Suppressor macrophage (primary cell): ENCODE data around the gene TMTC1.
A peak's percentile ranks its signal among the peaks of the same experiment; 100 is the strongest.
"Not testable (repeated sequence)": the region's sequence is repeated elsewhere in the genome, so short reads cannot be mapped to it uniquely, and the experiment has no call there.

Source experiments
- DNase-seq, 4 experiments: peaks; one replicate each; pipeline ENCODE4 v3.0.0-alpha.2; 2020 to 2022

TMTC1 gene

DNA sequence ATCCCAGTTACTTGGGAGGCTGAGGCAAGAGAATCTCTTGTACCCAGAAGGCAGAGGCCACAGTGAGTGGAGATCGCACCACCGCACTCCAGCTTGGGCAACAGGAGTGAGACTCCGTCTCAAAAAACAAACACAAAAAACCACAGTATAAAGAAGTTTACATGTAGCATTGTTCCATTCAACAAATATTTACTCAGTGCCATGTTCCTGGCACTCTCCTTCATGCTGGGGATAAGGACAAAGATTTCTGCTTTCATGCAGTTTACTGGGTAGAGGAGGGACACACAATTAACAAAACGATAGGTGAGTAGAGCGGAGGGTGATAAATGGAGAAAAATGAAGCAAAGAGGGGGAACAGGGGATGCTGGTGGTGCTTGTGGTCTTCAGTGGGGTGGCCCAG is 218.0 kb downstream of the TMTC1 start:
- no peak for DNase-seq

GRCh38 chr12:29564925-29565324 is 218.8 kb downstream of the TMTC1 start:
- no peak for DNase-seq

DNA sequence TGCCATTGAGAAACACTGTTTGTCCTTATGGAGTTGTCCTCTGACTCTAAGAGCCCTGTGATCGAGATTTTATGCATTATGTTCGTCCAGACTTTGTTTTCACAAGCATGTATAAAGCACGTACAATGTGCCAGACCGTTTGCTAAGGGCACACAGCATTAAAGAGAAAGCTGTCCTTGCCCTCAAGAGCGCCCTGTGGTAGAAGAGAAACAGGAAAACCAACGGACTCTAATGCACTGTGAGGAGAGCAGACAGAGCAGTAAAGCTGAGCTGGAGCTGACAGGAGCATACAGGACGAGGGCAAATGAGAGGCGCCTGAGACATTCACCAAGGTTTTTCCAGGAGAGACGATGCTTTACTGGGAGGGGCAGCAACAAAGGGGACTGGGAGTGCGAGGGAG is 220.1 kb downstream of the TMTC1 start:
- no peak for DNase-seq

GRCh38 chr12:29563071-29563470 is 220.7 kb downstream of the TMTC1 start:
- no peak for DNase-seq

- no peak for DNase-seq
Observed at GRCh38 chr12:29562110-29562804, 221.5 kb downstream of the TMTC1 start.

DNA sequence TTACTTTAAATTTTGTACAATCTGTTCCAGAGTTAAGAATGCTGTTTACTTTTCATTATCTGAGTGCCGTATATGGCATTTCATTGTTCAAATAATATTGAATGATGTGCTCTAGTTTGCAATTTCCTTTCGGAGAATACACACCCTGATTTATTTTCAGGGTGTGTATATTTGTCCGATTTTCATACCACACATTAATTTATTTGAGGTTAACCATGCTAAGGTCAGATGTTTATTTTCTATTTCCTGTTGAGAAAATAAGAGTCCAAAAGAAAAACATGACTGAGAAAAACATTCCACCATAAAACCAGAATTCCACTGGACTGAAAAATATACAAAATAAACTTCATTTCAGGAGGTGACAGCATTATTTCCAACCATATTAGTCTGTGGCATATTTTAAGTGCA is 222.1 kb downstream of the TMTC1 start:
- no peak for DNase-seq

DNA sequence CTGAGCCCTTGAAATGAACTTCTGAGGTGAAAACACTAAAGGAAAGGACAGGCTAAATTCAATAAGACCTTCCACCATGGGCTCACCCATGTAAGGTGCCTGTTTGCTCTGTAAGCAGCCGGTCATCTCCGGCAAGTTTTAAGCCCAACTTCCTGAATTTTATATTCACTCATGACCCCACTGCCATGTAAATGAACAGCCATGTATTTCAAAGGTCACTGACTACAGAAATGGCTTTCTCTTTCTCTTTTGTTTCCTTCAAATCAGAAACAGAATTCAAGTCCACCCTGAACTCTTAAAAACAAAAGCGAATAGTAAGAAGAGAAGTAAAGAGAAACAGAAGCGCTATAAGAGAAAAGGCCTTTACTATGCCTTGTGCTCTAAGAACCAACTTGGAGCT is 224.5 kb downstream of the TMTC1 start:
- DNase-seq = peak; percentile 13 to 44 (median 27)

DNA sequence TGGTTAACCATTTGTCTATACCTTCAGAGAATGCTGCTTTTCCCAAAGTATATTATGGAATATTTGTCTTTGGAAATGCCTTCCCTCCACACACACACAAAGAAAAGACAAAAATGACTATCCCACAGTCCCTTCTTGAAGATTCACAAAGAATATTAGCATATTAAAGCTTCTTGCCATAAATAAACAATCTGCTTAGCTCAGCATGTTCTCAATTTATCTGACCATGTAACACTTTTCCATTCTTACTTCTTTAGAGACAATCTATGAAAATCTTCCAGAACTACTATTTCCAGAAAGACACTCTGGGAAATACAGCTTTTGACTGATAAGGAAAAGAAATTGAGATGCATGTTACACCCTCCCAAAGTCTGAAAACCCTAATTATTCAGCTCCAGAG is 227.4 kb downstream of the TMTC1 start:
- no peak for DNase-seq

- not testable (repeated sequence) for DNase-seq
Observed at GRCh38 chr12:29555451-29555850, 228.3 kb downstream of the TMTC1 start.

DNA sequence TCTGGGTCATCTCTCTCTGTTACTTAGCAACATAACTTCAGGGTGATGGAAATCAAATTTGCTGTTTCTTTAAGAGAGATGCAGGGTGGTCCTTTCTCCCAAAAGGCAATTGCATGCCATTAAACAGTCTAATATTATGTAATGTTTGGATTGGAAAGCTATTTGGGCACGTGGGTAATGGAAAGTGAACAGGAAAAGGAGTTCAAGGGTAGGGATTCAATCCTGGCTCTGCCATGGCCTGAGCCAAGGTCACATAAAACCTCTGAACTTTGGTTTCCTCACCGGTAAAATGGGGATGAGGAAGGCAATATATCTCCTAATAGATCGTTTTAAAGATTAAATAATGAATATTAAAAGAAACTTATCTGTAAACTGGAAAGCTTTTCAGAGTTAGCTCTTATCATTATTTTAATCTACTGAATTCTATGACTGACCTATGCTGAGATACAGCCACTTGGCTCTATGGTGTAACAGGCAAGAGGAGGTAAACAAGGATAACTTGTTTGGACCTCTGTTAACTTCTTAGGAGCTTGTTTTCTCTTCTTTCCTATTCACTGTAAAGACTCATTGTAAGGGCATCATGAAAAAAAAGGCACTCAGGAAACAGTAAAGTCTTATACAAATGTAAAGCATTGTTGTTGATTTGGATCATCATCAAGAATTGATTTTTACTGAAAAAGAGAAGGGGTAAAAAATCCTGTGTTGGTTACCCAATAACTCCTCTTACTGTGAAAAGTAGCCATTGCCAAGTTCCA is 230.6 kb downstream of the TMTC1 start:
- DNase-seq = no peak

DNA sequence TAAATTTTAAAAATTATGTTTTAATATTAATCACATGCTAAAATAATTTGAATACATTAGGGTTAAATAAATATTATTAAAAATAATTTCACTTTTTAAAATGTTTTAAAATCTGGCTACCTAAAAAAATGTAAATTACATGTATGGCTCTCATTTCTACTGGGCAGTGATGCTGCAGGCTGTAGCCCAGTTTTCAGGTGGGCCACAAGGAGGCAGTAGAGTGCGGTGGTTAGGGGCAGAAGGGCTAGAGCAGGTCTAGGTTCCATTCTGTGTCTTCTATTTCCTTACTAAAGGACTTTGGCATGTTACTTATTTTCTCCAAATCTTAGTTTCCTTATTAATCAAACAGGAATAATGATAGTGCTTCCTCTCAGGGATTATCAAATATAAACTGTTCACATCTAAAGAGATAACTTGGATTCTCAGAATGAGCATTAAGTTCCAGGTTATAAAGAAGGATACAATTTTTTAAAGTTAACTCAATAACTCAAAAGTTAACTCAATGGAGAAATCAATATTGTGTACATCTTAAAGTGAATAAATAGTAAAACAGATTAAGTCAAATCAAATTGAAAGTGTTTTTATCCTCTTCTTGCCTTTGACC is 231.3 kb downstream of the TMTC1 start:
- DNase-seq = peak; percentile 60 to 71 (median 68)

- DNase-seq = no peak
Observed at GRCh38 chr12:29551812-29552211, 231.9 kb downstream of the TMTC1 start.

DNA sequence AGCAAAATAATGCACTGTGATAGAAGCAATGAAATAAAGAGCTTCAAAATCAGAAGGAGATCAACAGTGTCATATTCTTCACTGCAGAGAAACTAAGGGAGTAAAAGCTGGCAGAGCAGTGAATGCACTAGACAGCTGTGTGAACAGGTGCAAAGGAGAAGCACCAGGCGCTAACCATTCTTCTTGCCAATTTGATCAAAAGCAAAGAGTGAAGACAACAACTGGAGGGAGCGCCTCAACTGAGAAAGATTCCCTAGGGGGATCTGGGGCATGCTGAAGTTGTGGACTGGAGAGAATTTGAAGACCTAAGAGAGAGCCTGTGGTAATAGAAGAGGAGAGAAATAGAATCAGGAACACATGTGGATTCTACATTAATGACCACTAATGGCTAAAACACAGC is 235.9 kb downstream of the TMTC1 start:
- no peak for DNase-seq

GRCh38 chr12:29547151-29547632 is 236.6 kb downstream of the TMTC1 start:
- DNase-seq = no peak

DNA sequence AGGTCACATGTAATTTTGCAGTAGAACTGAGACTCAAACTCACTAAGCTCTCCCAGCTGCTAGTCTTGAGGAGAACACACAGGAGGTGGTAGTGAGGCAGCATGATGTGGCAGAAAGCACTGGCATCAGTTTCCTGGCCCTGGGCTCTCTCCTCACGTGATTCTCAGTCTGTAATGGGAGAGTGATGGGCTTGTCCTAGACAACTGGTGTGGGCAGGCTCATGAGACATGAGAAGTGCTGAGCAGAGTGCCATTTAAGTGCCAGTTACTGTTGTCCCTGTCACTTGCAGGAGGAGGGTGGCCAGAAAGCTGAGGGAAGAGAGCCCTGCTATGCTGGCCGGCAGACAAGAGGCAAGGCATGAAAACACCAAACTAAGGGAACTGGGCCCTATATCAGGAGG is 237.7 kb downstream of the TMTC1 start:
- DNase-seq = no peak

GRCh38 chr12:29545102-29545467 is 238.7 kb downstream of the TMTC1 start:
- DNase-seq = no peak

DNA sequence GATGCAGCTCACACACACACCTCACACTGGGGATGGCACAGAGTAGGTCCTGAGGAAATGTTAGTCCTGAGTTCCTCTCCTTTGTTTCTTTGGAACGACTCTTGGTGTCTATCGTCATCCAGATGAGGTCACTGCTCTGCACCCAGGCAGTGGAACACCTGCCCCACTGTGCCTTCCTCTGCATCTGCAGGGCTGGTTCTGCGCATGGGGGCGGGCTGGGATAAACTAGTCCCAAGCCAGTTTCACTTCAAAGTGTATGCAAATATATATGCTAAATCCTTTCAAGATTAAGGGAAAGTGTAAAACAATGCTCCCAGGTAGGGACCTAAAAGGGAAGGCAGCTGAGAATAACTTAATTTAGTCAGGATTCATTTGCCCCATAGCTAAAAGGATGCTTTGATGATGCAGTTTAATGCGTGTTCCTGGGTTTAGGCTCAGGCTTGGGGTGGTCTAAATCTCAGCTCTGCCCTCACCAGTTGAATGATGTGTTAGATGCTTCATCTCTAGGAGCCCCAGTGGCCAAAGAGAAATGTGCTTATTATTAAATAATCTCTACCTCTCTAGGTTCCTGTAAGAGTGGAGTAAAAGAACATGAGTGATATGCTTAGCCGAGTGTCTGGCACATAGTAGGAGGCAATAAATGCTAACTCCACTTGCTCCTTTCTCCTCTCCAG is 239.2 kb downstream of the TMTC1 start:
- DNase-seq = no peak

- no peak for DNase-seq
Observed at GRCh38 chr12:29543036-29543435, 240.7 kb downstream of the TMTC1 start.

DNA sequence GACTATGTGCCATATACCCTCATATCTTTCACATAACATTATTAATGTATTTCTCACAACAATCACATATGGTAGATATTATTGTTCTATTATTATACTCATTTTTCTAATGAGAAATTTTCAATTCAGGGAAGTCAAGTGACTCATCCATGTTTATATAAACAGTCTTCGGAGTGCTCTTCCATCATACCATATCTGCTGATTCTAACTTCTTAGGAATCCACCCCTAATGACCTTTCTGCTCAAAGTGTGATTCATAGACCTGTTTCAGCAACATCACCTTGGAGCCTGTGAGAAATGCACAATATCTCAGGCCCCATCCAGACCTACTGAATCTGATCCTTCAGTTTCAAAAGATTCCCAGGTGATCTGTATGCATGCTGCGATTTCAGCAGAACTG is 246.4 kb downstream of the TMTC1 start:
- DNase-seq = no peak

- no peak for DNase-seq
Observed at GRCh38 chr12:29534935-29535334, 248.8 kb downstream of the TMTC1 start.

DNA sequence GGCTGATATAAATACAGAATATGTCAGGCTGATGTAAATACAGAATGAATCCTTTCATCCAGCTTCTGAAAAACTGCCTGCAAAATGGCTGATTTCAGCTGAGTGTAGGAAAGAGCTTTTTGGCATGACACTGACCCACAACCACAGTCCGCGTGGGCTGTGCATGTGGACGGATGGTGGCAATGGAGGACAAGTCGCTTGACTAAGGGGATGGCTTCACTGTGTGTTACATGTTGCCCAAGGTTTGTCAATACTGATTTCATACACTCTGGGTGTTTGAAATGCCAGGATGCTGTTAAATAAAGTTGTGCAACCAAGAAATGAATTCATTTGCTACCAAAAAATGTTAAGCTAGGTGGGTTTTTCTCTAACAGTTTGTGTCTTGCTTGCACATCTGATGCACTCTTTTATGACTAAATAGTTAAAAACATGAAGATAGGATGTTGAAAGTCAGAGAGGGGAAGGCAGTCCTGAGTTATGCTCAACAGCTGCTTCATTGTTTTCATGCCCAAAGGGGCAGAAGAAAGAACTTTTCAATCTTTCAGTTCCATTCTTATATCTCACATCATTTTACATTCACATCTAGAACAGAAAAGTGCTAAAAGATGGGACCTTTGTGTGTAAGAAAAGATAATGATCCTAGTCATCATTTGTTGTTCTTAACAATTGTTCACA is 249.8 kb downstream of the TMTC1 start:
- no peak for DNase-seq

DNA sequence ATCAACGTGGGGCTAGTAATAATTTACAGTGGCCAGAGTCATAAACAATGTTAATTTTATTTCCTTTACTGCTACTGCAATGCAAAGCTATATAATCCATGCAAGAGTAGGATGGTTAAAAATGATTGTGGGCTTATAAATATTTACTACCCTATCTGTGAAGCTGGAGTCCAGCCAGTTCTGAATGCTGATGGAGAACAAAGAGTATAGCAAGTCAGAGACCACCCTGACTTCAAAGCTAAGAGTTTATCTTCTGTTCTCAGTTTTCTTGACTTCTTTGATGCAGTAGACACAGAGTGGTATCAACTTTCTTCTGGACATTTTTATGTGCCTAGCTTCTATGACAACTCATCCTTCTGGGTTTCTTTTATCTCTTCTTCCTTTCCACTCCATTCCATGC is 252.3 kb downstream of the TMTC1 start:
- DNase-seq = no peak

- DNase-seq = no peak
Observed at GRCh38 chr12:29530436-29530835, 253.3 kb downstream of the TMTC1 start.
